IgD-negative memory B cell (primary cell): ENCODE data around the gene CHRNA3. TPM values are rescaled to one million over a fixed set of nuclear protein-coding genes. Genes with fewer than 3 reads are reported as not detected.
"Not testable (repeated sequence)": the region's sequence is repeated elsewhere in the genome, so short reads cannot be mapped to it uniquely, and the experiment has no call there.

ENCODE experiments used
- H3K27ac Mint-ChIP-seq, 3 donors: one replicate each; pipeline ENCODE4 v1.8.0; 2020 to 2022; ENCODE audit warnings: mild to moderate bottlenecking in 3 of 3, mixed read lengths in 3 of 3, moderate library complexity in 1 of 3
- H3K27me3 Mint-ChIP-seq: one replicate; pipeline ENCODE4 v1.8.0; 2021; ENCODE audit warnings: mixed read lengths
- H3K36me3 Mint-ChIP-seq: one replicate; pipeline ENCODE4 v1.8.0; 2020; ENCODE audit warnings: mild to moderate bottlenecking, mixed read lengths
- H3K4me1 Mint-ChIP-seq, 3 donors: one replicate each; pipeline ENCODE4 v1.8.0; 2020 to 2022; ENCODE audit warnings: mixed read lengths in 3 of 3, mild to moderate bottlenecking in 1 of 3
- H3K4me3 Mint-ChIP-seq, 4 donors: one replicate each; pipeline ENCODE4 v1.8.0; 2020 to 2022; ENCODE audit warnings: mild to moderate bottlenecking in 4 of 4, mixed read lengths in 4 of 4, moderate library complexity in 3 of 4
- H3K9me3 Mint-ChIP-seq, 3 donors: one replicate each; pipeline ENCODE4 v1.8.0; 2020 to 2021; ENCODE audit warnings: mixed read lengths in 3 of 3, mild to moderate bottlenecking in 1 of 3
- polyA plus RNA-seq: library from polyadenylated mRNA; unstranded; fragments of 300-500 nt; fragmentation: Illumina TruSeq; gene quantifications from one replicate; pipeline ENCODE4 v1.2.3, GENCODE V29; 2021

The CHRNA3 gene
- polyA plus RNA-seq, 1 donor from 2014 or later, result not detected

GRCh38 chr15:78565097-78565950 lies 55.5 kb downstream of the CHRNA3 start, which contains the start of gene CHRNA5:
Gene CHRNA5, plus strand, starts transcription at chr15:78565520. Its CDS starts 200 bp downstream, at chr15:78565720.
- Mint-ChIP-seq H3K27ac (peak within 1 kb of the TSS in 1 of 3 donors; percentile 86), H3K36me3 (no peaks in the 10 kb centered on the region), H3K4me1 (peaks cover 12 to 20% (median 15%) of the 10 kb centered on the region in 3 donors), H3K9me3 (no peaks in the 10 kb centered on the region), H3K27me3 (peaks cover 18% of the 10 kb centered on the region), H3K4me3 (peak within 1 kb of the TSS; percentile 75 to 95 (median 90))

GRCh38 chr15:78564743-78565096 lies 56.1 kb downstream of the CHRNA3 start:
- H3K27me3 Mint-ChIP-seq, result peaks cover 18% of the 10 kb centered on the region
- H3K27ac Mint-ChIP-seq, result peak overlapping the region in 1 of 3 donors; percentile 86
- H3K36me3 Mint-ChIP-seq, result no peaks in the 10 kb centered on the region
- H3K4me3 Mint-ChIP-seq, result peak overlapping the region; percentile 75 to 95 (median 90)
- H3K9me3 Mint-ChIP-seq, result no peaks in the 10 kb centered on the region
- H3K4me1 Mint-ChIP-seq, result peaks cover 12 to 20% (median 15%) of the 10 kb centered on the region in 3 donors

DNA sequence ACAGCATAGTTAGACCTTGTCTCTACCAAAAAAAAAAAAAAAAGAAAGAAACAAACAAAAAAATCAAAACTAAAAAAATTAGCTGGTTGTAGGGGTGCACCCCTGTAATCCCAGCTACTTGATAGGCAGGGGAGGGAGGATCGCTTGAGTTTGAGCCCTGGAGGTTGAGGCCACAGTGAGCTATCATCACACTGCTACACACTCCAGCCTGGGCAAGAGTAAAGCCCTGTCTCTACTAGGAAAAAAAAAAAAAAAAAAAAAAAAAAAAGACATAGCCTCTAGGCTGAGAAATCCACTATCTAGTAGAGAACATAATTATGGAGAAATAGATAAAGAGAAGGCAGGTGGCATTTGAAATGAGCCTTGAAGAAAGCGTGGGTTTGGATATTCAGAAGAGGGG lies 57.7 kb downstream of the CHRNA3 start:
- Mint-ChIP-seq H3K27ac (no peak overlapping the region), H3K9me3 (no peaks in the 10 kb centered on the region), H3K36me3 (peaks cover 4% of the 10 kb centered on the region), H3K4me1 (peaks cover 12 to 20% (median 15%) of the 10 kb centered on the region in 3 donors), H3K27me3 (peaks cover 15% of the 10 kb centered on the region), H3K4me3 (peak overlapping the region in 2 of 4 donors; percentile 12 to 39)

DNA sequence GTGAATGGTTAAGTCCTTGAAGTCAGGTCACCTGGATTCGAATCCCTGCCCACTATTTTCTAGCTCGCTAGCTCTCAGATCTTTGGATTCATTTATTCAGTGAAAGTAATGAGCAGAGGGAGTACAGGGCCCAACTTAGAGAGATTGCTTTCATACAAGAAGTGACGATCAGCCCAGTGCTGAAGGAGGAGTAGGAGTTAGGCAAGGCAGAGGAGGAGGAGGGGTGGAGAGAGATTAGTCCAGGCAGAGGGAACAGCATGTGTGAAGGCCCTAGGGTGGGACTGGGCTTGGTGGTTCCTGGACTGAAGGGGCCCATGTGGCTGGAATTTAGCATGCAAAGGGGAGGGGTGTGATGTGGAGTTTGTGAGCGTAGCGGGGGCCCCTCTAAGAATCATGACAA lies 59.3 kb downstream of the CHRNA3 start:
- Mint-ChIP-seq H3K36me3 (peaks cover 4% of the 10 kb centered on the region), H3K27me3 (peaks cover 12% of the 10 kb centered on the region), H3K27ac (no peak overlapping the region), H3K4me1 (peaks cover 7 to 16% (median 12%) of the 10 kb centered on the region in 3 donors), H3K4me3 (no peak overlapping the region), H3K9me3 (no peaks in the 10 kb centered on the region)

DNA sequence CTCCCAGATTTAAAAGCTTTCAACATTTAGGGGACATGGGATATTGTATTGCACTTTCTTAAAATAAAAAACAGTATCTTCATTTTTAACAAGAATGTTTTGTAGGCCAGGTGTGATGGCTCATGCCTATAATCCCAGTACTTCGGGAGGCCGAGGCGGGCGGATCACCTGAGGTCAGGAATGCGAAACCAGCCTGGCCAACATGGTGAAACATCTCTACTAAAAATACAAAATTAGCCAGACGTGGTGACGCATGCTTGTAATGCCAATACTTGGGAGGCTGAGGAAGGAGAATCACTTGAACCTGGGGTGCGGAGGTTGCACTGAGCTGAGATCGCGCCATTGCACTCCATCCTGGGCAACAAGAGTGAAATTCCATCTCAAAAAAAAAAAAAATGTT lies 60.6 kb downstream of the CHRNA3 start:
- not testable (repeated sequence) for H3K27ac Mint-ChIP-seq, H3K9me3 Mint-ChIP-seq, H3K4me3 Mint-ChIP-seq, H3K27me3 Mint-ChIP-seq, H3K36me3 Mint-ChIP-seq, H3K4me1 Mint-ChIP-seq

GRCh38 chr15:78552597-78552996 lies 68.2 kb downstream of the CHRNA3 start:
- H3K4me1 Mint-ChIP-seq, result peaks cover 0 to 2% (median 0%) of the 10 kb centered on the region in 3 donors
- no peaks in the 10 kb centered on the region for H3K27me3 Mint-ChIP-seq
- H3K4me3 Mint-ChIP-seq, result peak overlapping the region in 1 of 4 donors; percentile 40
- H3K9me3 Mint-ChIP-seq, result no peaks in the 10 kb centered on the region
- H3K27ac Mint-ChIP-seq, result no peak overlapping the region
- no peaks in the 10 kb centered on the region for H3K36me3 Mint-ChIP-seq

DNA sequence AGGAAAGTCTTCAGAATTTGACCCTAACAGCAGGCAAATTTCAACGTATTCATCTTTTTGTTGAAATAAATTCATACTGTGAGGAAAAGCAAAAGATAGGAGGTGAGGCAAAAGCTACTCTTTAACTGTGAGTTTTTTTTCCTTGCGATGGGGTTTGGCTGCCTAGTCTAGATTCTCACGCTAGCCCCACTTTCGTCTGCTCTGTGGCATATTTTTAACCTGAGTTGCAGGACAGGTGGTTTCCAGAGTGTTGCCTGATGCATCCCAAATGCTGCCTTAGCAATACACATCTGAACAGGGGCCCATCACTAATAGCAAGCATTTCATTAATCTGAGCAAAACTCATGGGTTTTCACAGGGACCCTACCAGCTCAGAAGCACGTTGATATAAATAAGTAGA lies 68.9 kb downstream of the CHRNA3 start:
- Mint-ChIP-seq H3K4me1 (peaks cover 0 to 1% (median 0%) of the 10 kb centered on the region in 3 donors), H3K9me3 (no peaks in the 10 kb centered on the region), H3K27ac (no peak overlapping the region), H3K36me3 (no peaks in the 10 kb centered on the region), H3K27me3 (no peaks in the 10 kb centered on the region), H3K4me3 (no peak overlapping the region)

- H3K27me3 Mint-ChIP-seq, result no peaks in the 10 kb centered on the region
- H3K4me3 Mint-ChIP-seq, result no peak overlapping the region
- H3K27ac Mint-ChIP-seq, result no peak overlapping the region
- no peaks in the 10 kb centered on the region for H3K4me1 Mint-ChIP-seq
- peaks cover 2% of the 10 kb centered on the region for H3K36me3 Mint-ChIP-seq
- H3K9me3 Mint-ChIP-seq, result no peaks in the 10 kb centered on the region
Measured at GRCh38 chr15:78550815-78551214, 70.0 kb downstream of the CHRNA3 start.

GRCh38 chr15:78550194-78550593 lies 70.6 kb downstream of the CHRNA3 start:
- Mint-ChIP-seq H3K27ac (no peak overlapping the region), H3K4me1 (no peaks in the 10 kb centered on the region), H3K27me3 (no peaks in the 10 kb centered on the region), H3K9me3 (no peaks in the 10 kb centered on the region), H3K36me3 (peaks cover 2% of the 10 kb centered on the region), H3K4me3 (no peak overlapping the region)

Other genes with a start within 250 kb of the CHRNA3 start
- 12.7 TPM for gene IREB2, start 182.8 kb downstream of the CHRNA3 start, polyA plus RNA-seq
- gene HYKK, start 113.4 kb downstream of the CHRNA3 start, polyA plus RNA-seq, result not detected
- gene PSMA4, start 80.6 kb downstream of the CHRNA3 start, polyA plus RNA-seq, result 169 TPM
- 0.95 TPM for gene CHRNA5, start 55.5 kb downstream of the CHRNA3 start, polyA plus RNA-seq
- not detected for gene CHRNB4, start 20.2 kb upstream of the CHRNA3 start, polyA plus RNA-seq
- 0.04 TPM for gene ADAMTS7, start 190.5 kb upstream of the CHRNA3 start, polyA plus RNA-seq